IMR-90 (cell line): Measurements from ENCODE around the gene CFHR3. TPM values are rescaled to one million over a fixed set of nuclear protein-coding genes. Genes with fewer than 3 reads are reported as not detected.
A peak's percentile ranks its signal among the peaks of the same experiment; 100 is the strongest.

Source experiments
- ATAC-seq: fragments of 200-7000 bp; cut with Tn5 transposase; 2 replicates; pipeline ENCODE4 v1.9.1; 2020; ENCODE audit warnings: low read depth, mild to moderate bottlenecking, moderate library complexity
- Bru-seq: library from RNA; stranded (reverse); fragments of 400-500 nt; gene quantifications from one replicate; lab custom pipeline; 2021; lab: Mats Ljungman, UMichigan
- BruChase-seq, 2 experiments: library from RNA; stranded (reverse); fragments of 400-500 nt; gene quantifications; one replicate each; lab custom pipeline; 2021; lab: Mats Ljungman, UMichigan
- BruUV-seq: library from RNA; stranded (reverse); fragments of 400-500 nt; replicated peaks from 2 replicates; lab custom pipeline; 2021; lab: Mats Ljungman, UMichigan
- CTCF ChIA-PET: fragments of 300-600 bp; formaldehyde crosslinking; extraction: SDS; loops from one replicate; lab custom pipeline; 2021; ENCODE audit warnings: antibody characterized with exemption; lab: Yijun Ruan, JAX
- POLR2A ChIA-PET: fragments of 300-600 bp; sonication (Branson Sonifier 250); formaldehyde crosslinking; loops from one replicate; lab custom pipeline; 2022; ENCODE audit warnings: antibody characterized with exemption; ENCODE audit not compliant: unreplicated experiment; lab: Charles Lee
- DNase-seq: peaks from one replicate; pipeline ENCODE4 v3.0.0; 2013
- H2AFZ ChIP-seq: replicated peaks from 2 replicates; pipeline ENCODE3; 2013; ENCODE audit warnings: low read length, mild to moderate bottlenecking; ENCODE audit not compliant: poor library complexity
- H2AK5ac ChIP-seq: 2 replicates; pipeline ENCODE4 v1.6.1; 2013; ENCODE audit warnings: low read depth, low read length, inconsistent platforms
- H2AK9ac ChIP-seq: replicated peaks from 2 replicates; pipeline ENCODE3; 2013; ENCODE audit warnings: mild to moderate bottlenecking, low read depth, low read length, moderate library complexity; ENCODE audit not compliant: poor library complexity
- H2BK120ac ChIP-seq: 2 replicates; pipeline ENCODE4 v1.6.1; 2013; ENCODE audit warnings: low read depth, low read length, inconsistent platforms
- H2BK15ac ChIP-seq: 3 replicates; pipeline ENCODE4 v1.6.1; 2013; ENCODE audit warnings: low read depth, low read length, inconsistent platforms
- H2BK20ac ChIP-seq: 2 replicates; pipeline ENCODE4 v1.6.1; 2013; ENCODE audit warnings: low read depth, mild to moderate bottlenecking, inconsistent platforms, low read length, moderate library complexity
- H2BK5ac ChIP-seq: 2 replicates; pipeline ENCODE4 v1.6.1; 2013; ENCODE audit warnings: mild to moderate bottlenecking, low read depth, low read length, inconsistent platforms; ENCODE audit not compliant: poor library complexity, severe bottlenecking
- H3K14ac ChIP-seq: replicated peaks from 2 replicates; pipeline ENCODE4 v1.6.1; 2013; ENCODE audit warnings: low read depth, low read length, inconsistent platforms
- H3K18ac ChIP-seq: 2 replicates; pipeline ENCODE4 v1.6.1; 2013; ENCODE audit warnings: low read depth, low read length, control low read depth
- H3K23ac ChIP-seq: 2 replicates; pipeline ENCODE4 v1.6.1; 2013; ENCODE audit warnings: low read depth, low read length, inconsistent platforms
- H3K27ac ChIP-seq: 2 replicates; pipeline ENCODE4 v1.5.1; 2013; ENCODE audit warnings: mild to moderate bottlenecking, control low read depth, low read length; ENCODE audit not compliant: insufficient read depth
- H3K27me3 ChIP-seq: 2 replicates; pipeline ENCODE4 v1.6.1; 2013; ENCODE audit warnings: low read length; ENCODE audit not compliant: control insufficient read depth, insufficient read depth
- H3K36me3 ChIP-seq: 2 replicates; pipeline ENCODE4 v1.6.1; 2013; ENCODE audit warnings: low read length, mixed read lengths; ENCODE audit not compliant: control insufficient read depth, insufficient read depth
- H3K4ac ChIP-seq: 2 replicates; pipeline ENCODE4 v1.6.1; 2013; ENCODE audit warnings: low read depth, low read length, inconsistent platforms
- H3K4me1 ChIP-seq: 2 replicates; pipeline ENCODE4 v1.6.1; 2013; ENCODE audit warnings: low read length, mixed read lengths; ENCODE audit not compliant: control insufficient read depth, insufficient read depth
- H3K4me2 ChIP-seq: 2 replicates; pipeline ENCODE4 v1.6.1; 2013; ENCODE audit warnings: low read depth, mild to moderate bottlenecking, control low read depth, low read length, moderate library complexity
- H3K4me3 ChIP-seq: 2 replicates; pipeline ENCODE4 v1.5.1; 2013; ENCODE audit warnings: low read depth, mild to moderate bottlenecking, control low read depth, low read length, moderate library complexity; ENCODE audit not compliant: insufficient read depth
- H3K56ac ChIP-seq: 2 replicates; pipeline ENCODE4 v1.6.1; 2013; ENCODE audit warnings: low read length, inconsistent platforms; ENCODE audit not compliant: insufficient read depth; ENCODE audit errors: extremely low read depth
- H3K79me1 ChIP-seq, 2 experiments: 2 replicates each; pipeline ENCODE4 v1.6.1; 2013; ENCODE audit warnings: low read length in 2 of 2, inconsistent platforms in 1 of 2, low read depth in 1 of 2
- H3K9ac ChIP-seq: 2 replicates; pipeline ENCODE4 v1.6.1; 2013; ENCODE audit warnings: low read depth, low read length, control low read depth
- H3K9me1 ChIP-seq: 2 replicates; pipeline ENCODE4 v1.6.1; 2013; ENCODE audit warnings: low read length, inconsistent platforms; ENCODE audit not compliant: insufficient read depth
- H3K9me3 ChIP-seq: 2 replicates; pipeline ENCODE4 v1.6.1; 2013; ENCODE audit warnings: low read length; ENCODE audit not compliant: control insufficient read depth, insufficient read depth
- H4K20me1 ChIP-seq: 2 replicates; pipeline ENCODE4 v1.6.1; 2013; ENCODE audit warnings: low read length, inconsistent platforms; ENCODE audit not compliant: insufficient read depth
- H4K5ac ChIP-seq: 2 replicates; pipeline ENCODE4 v1.6.1; 2013; ENCODE audit warnings: mild to moderate bottlenecking, low read depth, low read length, control low read depth
- H4K8ac ChIP-seq, 2 experiments: 2 replicates each; pipeline ENCODE4 v1.6.1; 2013; ENCODE audit warnings: low read depth in 2 of 2, low read length in 2 of 2, control low read depth in 1 of 2, inconsistent platforms in 1 of 2
- H4K91ac ChIP-seq: 2 replicates; pipeline ENCODE4 v1.6.1; 2013; ENCODE audit warnings: low read depth, low read length, inconsistent platforms; ENCODE audit not compliant: insufficient read depth
- BHLHE40 ChIP-seq: fragments of 150-350 bp; IDR thresholded peaks from 2 replicates; pipeline ENCODE4 v1.6.1; 2016; ENCODE audit warnings: mild to moderate bottlenecking, low read depth, low read length
- CEBPB ChIP-seq: IDR thresholded peaks from 2 replicates; pipeline ENCODE4 v1.6.1; 2012; ENCODE audit warnings: low read depth, low read length, improper control_type of control experiment
- CHD1 ChIP-seq: IDR thresholded peaks from 2 replicates; pipeline ENCODE4 v1.6.1; 2012; ENCODE audit warnings: low read depth, low read length, improper control_type of control experiment
- FOS ChIP-seq: fragments of 150-350 bp; IDR thresholded peaks from 2 replicates; pipeline ENCODE4 v1.6.1; 2016; ENCODE audit warnings: low read depth, low read length
- MAFK ChIP-seq: IDR thresholded peaks from 2 replicates; pipeline ENCODE4 v1.6.1; 2012; ENCODE audit warnings: low read depth, low read length, improper control_type of control experiment
- MAZ ChIP-seq: IDR thresholded peaks from 2 replicates; pipeline ENCODE4 v1.6.1; 2012; ENCODE audit warnings: low read depth, mild to moderate bottlenecking, low read length, improper control_type of control experiment, moderate library complexity, borderline replicate concordance
- MXI1 ChIP-seq: IDR thresholded peaks from 2 replicates; pipeline ENCODE4 v1.6.1; 2012; ENCODE audit warnings: low read depth, mild to moderate bottlenecking, low read length, moderate library complexity, borderline replicate concordance
- NFE2L2 ChIP-seq: fragments of 150-350 bp; IDR thresholded peaks from 2 replicates; pipeline ENCODE4 v1.6.1; 2016; ENCODE audit warnings: low read depth, mild to moderate bottlenecking, low read length
- POLR2A ChIP-seq: IDR thresholded peaks from 2 replicates; pipeline ENCODE4 v1.6.1; 2012; ENCODE audit warnings: mild to moderate bottlenecking, low read depth, low read length
- RAD21 ChIP-seq: IDR thresholded peaks from 2 replicates; pipeline ENCODE4 v1.6.1; 2012; ENCODE audit warnings: low read length, improper control_type of control experiment
- RCOR1 ChIP-seq: IDR thresholded peaks from 2 replicates; pipeline ENCODE4 v1.6.1; 2012; ENCODE audit warnings: mild to moderate bottlenecking, low read length, improper control_type of control experiment; ENCODE audit not compliant: insufficient replicate concordance
- RFX5 ChIP-seq: IDR thresholded peaks from 2 replicates; pipeline ENCODE4 v1.8.0; 2012; ENCODE audit warnings: low read depth, mild to moderate bottlenecking, low read length, moderate library complexity
- SMC3 ChIP-seq: fragments of 150-350 bp; IDR thresholded peaks from 2 replicates; pipeline ENCODE4 v1.6.1; 2016; ENCODE audit warnings: low read depth, mild to moderate bottlenecking, antibody characterized with exemption, low read length, moderate library complexity
- dilution Hi-C: fragments of 300-500 bp; cut with HindIII; formaldehyde crosslinking; loops from one replicate; pipeline ENCODE4 v1.14.3; 2018; ENCODE audit warnings: low sequenced_read_pairs; ENCODE audit not compliant: unreplicated experiment
- in situ Hi-C: fragments of 300-500 bp; cut with MboI; formaldehyde crosslinking; loops from 3 replicates; pipeline ENCODE4 v1.14.3; 2019; ENCODE audit warnings: low sequenced_read_pairs, inconsistent platforms, mixed read lengths
- intact Hi-C: fragments of 100-400 bp; cut with micrococcal nuclease; formaldehyde crosslinking; loops from 2 replicates; pipeline ENCODE4 v1.10.0; 2022
- long read RNA-seq: library from polyadenylated mRNA; unstranded; transcript quantifications from one replicate; pipeline ENCODE4 v2.0.0, GENCODE V29; 2021; ENCODE audit not compliant: unreplicated experiment
- polyA plus RNA-seq, 3 experiments: library from polyadenylated mRNA; depleted of rRNA; stranded (reverse); fragments of >200 nt; gene quantifications; 2 replicates each; pipeline ENCODE4 v1.2.3, GENCODE V29; 2012; ENCODE audit warnings: low replicate concordance in 1 of 3
- total RNA-seq: library from RNA; depleted of rRNA; stranded (reverse); fragments of >200 nt; gene quantifications from 2 replicates; pipeline ENCODE4 v1.2.3, GENCODE V29; 2012; rRNA removed
- TF ChIP-seq, protein P1 (sequence below): conservative IDR thresholded peaks from 2 replicates; pipeline ENCODE4 v1.5.1; 2012; ENCODE audit warnings: mild to moderate bottlenecking, low read depth, low read length, improper control_type of control experiment
- TF ChIP-seq, protein P2 (sequence below): fragments of 150-350 bp; IDR thresholded peaks from 2 replicates; pipeline ENCODE4 v1.6.1; 2017; ENCODE audit warnings: mild to moderate bottlenecking, antibody characterized with exemption, low read length, low read depth
- TF ChIP-seq, protein P3 (sequence below): fragments of 150-350 bp; IDR thresholded peaks from 2 replicates; pipeline ENCODE4 v1.6.1; 2016; ENCODE audit warnings: low read depth, mild to moderate bottlenecking, low read length, moderate library complexity, borderline replicate concordance

CFHR3 gene
- not detected in 2 replicates for total RNA-seq
- polyA plus RNA-seq (2012; rRNA removed), result not detected in 2 replicates
- not detected in 2 replicates for polyA plus RNA-seq (2012; cell fraction: cytosol; rRNA removed)
- polyA plus RNA-seq (2012; cell fraction: nucleus; rRNA removed; ENCODE audit: low replicate concordance), result not detected in 2 replicates
- percentile 8 among the genes with signal in this experiment for Bru-seq, nascent RNA
- not detected for BruChase-seq, experiment 1, labeled RNA remaining after a 6-hour chase
- percentile 12 among the genes with signal in this experiment for BruChase-seq, experiment 2, labeled RNA remaining after a 2-hour chase
- long read RNA-seq, result 0 reads

DNA sequence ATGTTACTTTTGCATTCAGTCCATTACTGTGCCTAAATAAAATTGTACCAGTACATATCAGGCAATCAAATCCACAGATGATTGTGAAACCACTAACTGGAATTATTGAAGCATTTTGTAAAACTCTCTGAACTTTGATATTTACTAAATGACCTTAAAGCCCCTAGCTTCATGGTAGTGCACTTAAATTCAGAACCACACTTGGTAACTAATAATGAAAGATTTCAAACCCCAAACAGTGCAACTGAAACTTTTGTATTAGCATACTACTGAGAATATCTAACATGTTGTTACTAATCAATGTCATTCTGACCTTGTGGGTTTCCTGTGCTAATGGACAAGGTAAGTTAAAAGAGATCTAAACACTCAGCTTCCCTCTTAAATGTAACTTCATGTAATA is at the start of gene CFHR3:
Gene CFHR3 (plus strand): TSS at position 238 of the 400 bp plus-strand sequence. CDS start 47 bp downstream, at position 285.
- POLR2A ChIA-PET, result interaction anchor here (0.6 kb wide), 1 partner anchor 13 kb away, joined by 3 read pairs; no protein-coding TSS in a partner anchor
- H2BK5ac ChIP-seq, result no peak within 1 kb of the TSS
- no peaks in the 10 kb centered on the region for H4K20me1 ChIP-seq
- no peak within 1 kb of the TSS for H2AFZ ChIP-seq
- no peaks in the 10 kb centered on the region for H3K36me3 ChIP-seq
- CTCF ChIA-PET, result no interaction called here
- H3K27me3 ChIP-seq, result no peaks in the 10 kb centered on the region
- H3K56ac ChIP-seq, result no peak within 1 kb of the TSS
- no peak within 1 kb of the TSS for H2AK9ac ChIP-seq
- H3K9ac ChIP-seq, result no peak within 1 kb of the TSS
- no peak within 1 kb of the TSS for H3K4me2 ChIP-seq
- ATAC-seq, result no peak
- H2AK5ac ChIP-seq, result no peak within 1 kb of the TSS
- TF ChIP-seq NFE2L2 (no peak), MXI1 (no peak), SMC3 (no peak), CEBPB (no peak), POLR2A (no peak), RAD21 (no peak), RFX5 (no peak), MAFK (no peak), RCOR1 (no peak), FOS (no peak), MAZ (no peak), BHLHE40 (no peak), CHD1 (no peak)
- TF ChIP-seq, protein P1, sequence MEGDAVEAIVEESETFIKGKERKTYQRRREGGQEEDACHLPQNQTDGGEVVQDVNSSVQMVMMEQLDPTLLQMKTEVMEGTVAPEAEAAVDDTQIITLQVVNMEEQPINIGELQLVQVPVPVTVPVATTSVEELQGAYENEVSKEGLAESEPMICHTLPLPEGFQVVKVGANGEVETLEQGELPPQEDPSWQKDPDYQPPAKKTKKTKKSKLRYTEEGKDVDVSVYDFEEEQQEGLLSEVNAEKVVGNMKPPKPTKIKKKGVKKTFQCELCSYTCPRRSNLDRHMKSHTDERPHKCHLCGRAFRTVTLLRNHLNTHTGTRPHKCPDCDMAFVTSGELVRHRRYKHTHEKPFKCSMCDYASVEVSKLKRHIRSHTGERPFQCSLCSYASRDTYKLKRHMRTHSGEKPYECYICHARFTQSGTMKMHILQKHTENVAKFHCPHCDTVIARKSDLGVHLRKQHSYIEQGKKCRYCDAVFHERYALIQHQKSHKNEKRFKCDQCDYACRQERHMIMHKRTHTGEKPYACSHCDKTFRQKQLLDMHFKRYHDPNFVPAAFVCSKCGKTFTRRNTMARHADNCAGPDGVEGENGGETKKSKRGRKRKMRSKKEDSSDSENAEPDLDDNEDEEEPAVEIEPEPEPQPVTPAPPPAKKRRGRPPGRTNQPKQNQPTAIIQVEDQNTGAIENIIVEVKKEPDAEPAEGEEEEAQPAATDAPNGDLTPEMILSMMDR, result no peak
- TF ChIP-seq, protein P2, sequence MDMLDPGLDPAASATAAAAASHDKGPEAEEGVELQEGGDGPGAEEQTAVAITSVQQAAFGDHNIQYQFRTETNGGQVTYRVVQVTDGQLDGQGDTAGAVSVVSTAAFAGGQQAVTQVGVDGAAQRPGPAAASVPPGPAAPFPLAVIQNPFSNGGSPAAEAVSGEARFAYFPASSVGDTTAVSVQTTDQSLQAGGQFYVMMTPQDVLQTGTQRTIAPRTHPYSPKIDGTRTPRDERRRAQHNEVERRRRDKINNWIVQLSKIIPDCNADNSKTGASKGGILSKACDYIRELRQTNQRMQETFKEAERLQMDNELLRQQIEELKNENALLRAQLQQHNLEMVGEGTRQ, result no peak
- TF ChIP-seq, protein P3, sequence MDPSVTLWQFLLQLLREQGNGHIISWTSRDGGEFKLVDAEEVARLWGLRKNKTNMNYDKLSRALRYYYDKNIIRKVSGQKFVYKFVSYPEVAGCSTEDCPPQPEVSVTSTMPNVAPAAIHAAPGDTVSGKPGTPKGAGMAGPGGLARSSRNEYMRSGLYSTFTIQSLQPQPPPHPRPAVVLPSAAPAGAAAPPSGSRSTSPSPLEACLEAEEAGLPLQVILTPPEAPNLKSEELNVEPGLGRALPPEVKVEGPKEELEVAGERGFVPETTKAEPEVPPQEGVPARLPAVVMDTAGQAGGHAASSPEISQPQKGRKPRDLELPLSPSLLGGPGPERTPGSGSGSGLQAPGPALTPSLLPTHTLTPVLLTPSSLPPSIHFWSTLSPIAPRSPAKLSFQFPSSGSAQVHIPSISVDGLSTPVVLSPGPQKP, result no peak
- H3K14ac ChIP-seq, result no peak within 1 kb of the TSS
- H3K27ac ChIP-seq, result no peak within 1 kb of the TSS
- no peak within 1 kb of the TSS for H3K18ac ChIP-seq
- no peak within 1 kb of the TSS for H4K8ac ChIP-seq
- no peak within 1 kb of the TSS for H3K4me3 ChIP-seq
- dilution Hi-C loops, result no loop called here
- no peaks in the 10 kb centered on the region for H3K79me1 ChIP-seq
- H3K4me1 ChIP-seq, result no peaks in the 10 kb centered on the region
- H2BK120ac ChIP-seq, result no peak within 1 kb of the TSS
- H3K4ac ChIP-seq, result no peak within 1 kb of the TSS
- H2BK20ac ChIP-seq, result no peak within 1 kb of the TSS
- in situ Hi-C loops, result no loop called here
- no peak within 1 kb of the TSS for H3K23ac ChIP-seq
- H4K5ac ChIP-seq, result no peak within 1 kb of the TSS
- intact Hi-C loops, result no loop called here
- DNase-seq, result no peak
- no peaks in the 10 kb centered on the region for H3K9me1 ChIP-seq
- H2BK15ac ChIP-seq, result no peak within 1 kb of the TSS
- H4K91ac ChIP-seq, result no peak within 1 kb of the TSS
- H3K9me3 ChIP-seq, result no peaks in the 10 kb centered on the region
- no TSS peak for BruUV-seq
